ENCODE data around the gene SFXN3. TPM values are rescaled to one million over a fixed set of nuclear protein-coding genes. Genes with fewer than 3 reads are reported as not detected.
"Not testable (repeated sequence)": the region's sequence is repeated elsewhere in the genome, so short reads cannot be mapped to it uniquely, and the experiment has no call there.

The SFXN3 gene
- total RNA-seq, 1 experiment from 2014 or later, result 5.6 TPM

DNA sequence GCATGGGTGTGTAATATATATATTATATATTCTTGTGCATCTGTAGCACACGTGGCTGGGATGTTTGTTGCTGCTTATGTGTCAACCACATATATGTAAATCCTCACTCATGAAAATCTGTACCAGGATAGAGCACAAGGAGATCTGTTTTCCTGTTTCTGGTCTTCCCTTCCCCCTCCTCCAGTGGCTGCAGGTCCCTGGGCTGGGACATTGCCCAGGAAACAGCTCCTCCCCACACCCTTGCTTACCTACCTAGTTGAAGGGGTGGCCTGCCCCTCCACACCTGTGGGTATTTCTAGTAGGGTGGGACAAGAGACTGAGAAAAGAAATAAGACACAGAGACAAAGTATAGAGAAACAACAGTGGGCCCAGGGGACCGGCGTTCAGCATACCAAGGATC lies 2.2 kb downstream of the SFXN3 start:
- no peak for DNase-seq (ENCODE audit: low spot score)
- POLR2A ChIA-PET, result no interaction called here
- ATAC-seq, result no peak
- H3K27me3 Mint-ChIP-seq (ENCODE audit: low read depth), result peaks cover 67% of the 10 kb centered on the region
- peaks cover 26% of the 10 kb centered on the region for H3K4me1 Mint-ChIP-seq
- H3K36me3 Mint-ChIP-seq, result no peaks in the 10 kb centered on the region
- no peak overlapping the region for H3K27ac Mint-ChIP-seq
- no peak overlapping the region for H3K4me3 Mint-ChIP-seq
- H3K9me3 Mint-ChIP-seq, result no peaks in the 10 kb centered on the region
- CTCF ChIA-PET, result interaction anchor here (4.6 kb wide), 1 partner anchor 22 kb away, joined by 48 read pairs; no protein-coding TSS in a partner anchor
- no peak for TF ChIP-seq RORB (CRISPR knock-in tag; IDR thresholded peaks at IDR 0.05)
- no peak for TF ChIP-seq ZNF396 (CRISPR knock-in tag; IDR thresholded peaks at IDR 0.05; ENCODE audit: borderline replicate concordance)
- no peak for TF ChIP-seq EMX1 (CRISPR knock-in tag; IDR thresholded peaks at IDR 0.05)
- TF ChIP-seq KAT7 (CRISPR knock-in tag; IDR thresholded peaks at IDR 0.05; ENCODE audit: borderline replicate concordance), result no peak
- TF ChIP-seq ATF6 (CRISPR knock-in tag; IDR thresholded peaks at IDR 0.05), result no peak
- TF ChIP-seq ZNF671 (CRISPR knock-in tag; IDR thresholded peaks at IDR 0.05), result no peak

DNA sequence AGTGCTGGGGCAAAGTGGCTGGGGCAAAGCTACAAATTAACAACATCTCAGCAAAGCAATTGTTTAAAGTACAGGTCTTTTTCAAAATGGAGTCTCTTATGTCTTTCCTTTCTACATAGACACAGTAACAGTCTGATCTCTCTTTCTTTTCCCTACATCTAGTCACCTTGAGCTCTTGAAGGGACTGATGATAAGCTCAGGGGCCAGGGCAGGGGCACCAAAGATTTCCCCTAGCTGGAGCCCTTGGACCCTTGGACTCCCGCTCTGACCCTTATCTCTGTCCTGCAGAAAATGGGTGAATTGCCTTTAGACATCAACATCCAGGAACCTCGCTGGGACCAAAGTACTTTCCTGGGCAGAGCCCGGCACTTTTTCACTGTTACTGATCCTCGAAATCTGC lies 3.4 kb downstream of the SFXN3 start:
- H3K27ac Mint-ChIP-seq; ATAC-seq; H3K36me3 Mint-ChIP-seq; POLR2A ChIA-PET; H3K4me3 Mint-ChIP-seq; H3K9me3 Mint-ChIP-seq; DNase-seq (ENCODE audit: low spot score): not testable (repeated sequence)
- Mint-ChIP-seq H3K27me3 (ENCODE audit: low read depth) (peaks cover 65% of the 10 kb centered on the region), H3K4me1 (peaks cover 22% of the 10 kb centered on the region)
- CTCF ChIA-PET, result interaction anchor here (0.6 to 9.7 kb wide), 6 partner anchors 16 to 432 kb away, joined by 3 to 143 read pairs (median 4); no protein-coding TSS in a partner anchor

DNA sequence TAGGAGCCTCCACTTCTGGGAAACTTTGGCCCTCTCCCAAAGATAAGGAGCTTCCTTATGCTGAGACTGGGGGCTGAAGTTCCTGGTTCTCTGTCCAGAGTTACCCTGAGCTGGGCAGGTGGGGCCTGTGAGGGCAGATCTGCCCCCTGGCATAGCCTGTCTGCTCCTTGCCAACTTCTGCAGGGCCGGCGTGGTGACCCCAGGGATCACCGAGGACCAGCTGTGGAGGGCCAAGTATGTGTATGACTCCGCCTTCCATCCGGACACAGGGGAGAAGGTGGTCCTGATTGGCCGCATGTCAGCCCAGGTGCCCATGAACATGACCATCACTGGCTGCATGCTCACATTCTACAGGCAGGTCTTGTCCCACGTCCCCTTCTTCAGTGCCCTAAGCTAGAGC lies 4.3 kb downstream of the SFXN3 start:
- Mint-ChIP-seq H3K36me3 (no peaks in the 10 kb centered on the region), H3K4me1 (peaks cover 14% of the 10 kb centered on the region), H3K27me3 (ENCODE audit: low read depth) (peaks cover 61% of the 10 kb centered on the region), H3K4me3 (no peak overlapping the region), H3K27ac (no peak overlapping the region), H3K9me3 (no peaks in the 10 kb centered on the region)
- TF ChIP-seq TCF7 (CRISPR knock-in tag; IDR thresholded peaks at IDR 0.05; ENCODE audit: low read depth) (no peak), ZNF396 (CRISPR knock-in tag; IDR thresholded peaks at IDR 0.05; ENCODE audit: borderline replicate concordance) (no peak), TEAD4 (CRISPR knock-in tag; IDR thresholded peaks at IDR 0.05) (no peak), CREB1 (CRISPR knock-in tag; IDR thresholded peaks at IDR 0.05) (no peak), ERG (CRISPR knock-in tag; IDR thresholded peaks at IDR 0.05) (no peak), RORB (CRISPR knock-in tag; IDR thresholded peaks at IDR 0.05) (no peak), ATF1 (CRISPR knock-in tag; IDR thresholded peaks at IDR 0.05) (no peak), OVOL2 (CRISPR knock-in tag; IDR thresholded peaks at IDR 0.05; ENCODE audit: borderline replicate concordance) (no peak), SMAD3 (CRISPR knock-in tag; IDR thresholded peaks at IDR 0.05; ENCODE audit: borderline replicate concordance) (no peak), CBFB (CRISPR knock-in tag; IDR thresholded peaks at IDR 0.05; ENCODE audit: low read depth) (no peak), FOXK1 (CRISPR knock-in tag; IDR thresholded peaks at IDR 0.05) (no peak), ZNF317 (CRISPR knock-in tag; IDR thresholded peaks at IDR 0.05; ENCODE audit: borderline replicate concordance, low read depth) (no peak), PRRX2 (CRISPR knock-in tag; IDR thresholded peaks at IDR 0.05) (no peak), CREM (CRISPR knock-in tag; IDR thresholded peaks at IDR 0.05) (no peak), AR (CRISPR knock-in tag; IDR thresholded peaks at IDR 0.05) (no peak)
- TF ChIP-seq, protein P1, sequence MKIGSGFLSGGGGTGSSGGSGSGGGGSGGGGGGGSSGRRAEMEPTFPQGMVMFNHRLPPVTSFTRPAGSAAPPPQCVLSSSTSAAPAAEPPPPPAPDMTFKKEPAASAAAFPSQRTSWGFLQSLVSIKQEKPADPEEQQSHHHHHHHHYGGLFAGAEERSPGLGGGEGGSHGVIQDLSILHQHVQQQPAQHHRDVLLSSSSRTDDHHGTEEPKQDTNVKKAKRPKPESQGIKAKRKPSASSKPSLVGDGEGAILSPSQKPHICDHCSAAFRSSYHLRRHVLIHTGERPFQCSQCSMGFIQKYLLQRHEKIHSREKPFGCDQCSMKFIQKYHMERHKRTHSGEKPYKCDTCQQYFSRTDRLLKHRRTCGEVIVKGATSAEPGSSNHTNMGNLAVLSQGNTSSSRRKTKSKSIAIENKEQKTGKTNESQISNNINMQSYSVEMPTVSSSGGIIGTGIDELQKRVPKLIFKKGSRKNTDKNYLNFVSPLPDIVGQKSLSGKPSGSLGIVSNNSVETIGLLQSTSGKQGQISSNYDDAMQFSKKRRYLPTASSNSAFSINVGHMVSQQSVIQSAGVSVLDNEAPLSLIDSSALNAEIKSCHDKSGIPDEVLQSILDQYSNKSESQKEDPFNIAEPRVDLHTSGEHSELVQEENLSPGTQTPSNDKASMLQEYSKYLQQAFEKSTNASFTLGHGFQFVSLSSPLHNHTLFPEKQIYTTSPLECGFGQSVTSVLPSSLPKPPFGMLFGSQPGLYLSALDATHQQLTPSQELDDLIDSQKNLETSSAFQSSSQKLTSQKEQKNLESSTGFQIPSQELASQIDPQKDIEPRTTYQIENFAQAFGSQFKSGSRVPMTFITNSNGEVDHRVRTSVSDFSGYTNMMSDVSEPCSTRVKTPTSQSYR (CRISPR knock-in tag; IDR thresholded peaks at IDR 0.05), result no peak
- TF ChIP-seq, protein P2, sequence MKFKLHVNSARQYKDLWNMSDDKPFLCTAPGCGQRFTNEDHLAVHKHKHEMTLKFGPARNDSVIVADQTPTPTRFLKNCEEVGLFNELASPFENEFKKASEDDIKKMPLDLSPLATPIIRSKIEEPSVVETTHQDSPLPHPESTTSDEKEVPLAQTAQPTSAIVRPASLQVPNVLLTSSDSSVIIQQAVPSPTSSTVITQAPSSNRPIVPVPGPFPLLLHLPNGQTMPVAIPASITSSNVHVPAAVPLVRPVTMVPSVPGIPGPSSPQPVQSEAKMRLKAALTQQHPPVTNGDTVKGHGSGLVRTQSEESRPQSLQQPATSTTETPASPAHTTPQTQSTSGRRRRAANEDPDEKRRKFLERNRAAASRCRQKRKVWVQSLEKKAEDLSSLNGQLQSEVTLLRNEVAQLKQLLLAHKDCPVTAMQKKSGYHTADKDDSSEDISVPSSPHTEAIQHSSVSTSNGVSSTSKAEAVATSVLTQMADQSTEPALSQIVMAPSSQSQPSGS (CRISPR knock-in tag; IDR thresholded peaks at IDR 0.05; ENCODE audit: borderline replicate concordance, low read depth), result no peak
- POLR2A ChIA-PET, result interaction anchor here (0.6 kb wide), 1 partner anchor 210 kb away, joined by 7 read pairs; no protein-coding TSS in a partner anchor
- ATAC-seq, result no peak
- DNase-seq (ENCODE audit: low spot score), result no peak
- CTCF ChIA-PET, result interaction anchor here (0.7 to 9.7 kb wide), 6 partner anchors 15 to 38 kb away, joined by 3 to 143 read pairs (median 6); no protein-coding TSS in a partner anchor

Measured in WTC11 (cell line).